Left ventricle myocardium inferior (tissue), 1 donor: ENCODE measurements around the gene SYCN. TPM values are rescaled to one million over a fixed set of nuclear protein-coding genes. Genes with fewer than 3 reads are reported as not detected.

Source experiments
- DNase-seq: peaks from one replicate; pipeline ENCODE4 v3.0.0-alpha.2; 2020
- H3K27ac ChIP-seq: fragments of 200-600 bp; replicated peaks from 2 replicates; pipeline ENCODE4 v1.8.0; 2021
- H3K27me3 ChIP-seq: fragments of 200-600 bp; 2 replicates; pipeline ENCODE4 v1.8.0; 2021; ENCODE audit warnings: low read depth
- H3K36me3 ChIP-seq: fragments of 200-600 bp; 2 replicates; pipeline ENCODE4 v1.8.0; 2021
- H3K4me1 ChIP-seq: fragments of 200-600 bp; 2 replicates; pipeline ENCODE4 v1.8.0; 2021
- H3K4me3 ChIP-seq: fragments of 200-600 bp; 2 replicates; pipeline ENCODE4 v1.8.0; 2021; ENCODE audit warnings: mild to moderate bottlenecking, moderate library complexity
- H3K9me3 ChIP-seq: fragments of 200-600 bp; replicated peaks from 2 replicates; pipeline ENCODE4 v1.8.0; 2021
- intact Hi-C: fragments of 100-400 bp; cut with micrococcal nuclease; formaldehyde crosslinking; loops from one replicate; pipeline ENCODE4 v1.11.0; 2022
- total RNA-seq: library from RNA; stranded (reverse); fragmentation: NEBNext Ultra II Directional; extraction: Animal tissue kit (Norgen Biotek cat#: 25700); gene quantifications from one replicate; pipeline ENCODE4 v1.2.1, GENCODE V29; 2021
- TF ChIP-seq, protein P1 (sequence below): fragments of 200-600 bp; IDR thresholded peaks from 2 replicates; pipeline ENCODE4 v1.8.0; 2021; ENCODE audit warnings: antibody characterized with exemption, mild to moderate bottlenecking, borderline replicate concordance
- donor health status: DM: no; HTN: yes; CAD: no; lungs with severe emphysema.

Gene SYCN
- total RNA-seq, 1 donor from 2014 or later = not detected

DNA sequence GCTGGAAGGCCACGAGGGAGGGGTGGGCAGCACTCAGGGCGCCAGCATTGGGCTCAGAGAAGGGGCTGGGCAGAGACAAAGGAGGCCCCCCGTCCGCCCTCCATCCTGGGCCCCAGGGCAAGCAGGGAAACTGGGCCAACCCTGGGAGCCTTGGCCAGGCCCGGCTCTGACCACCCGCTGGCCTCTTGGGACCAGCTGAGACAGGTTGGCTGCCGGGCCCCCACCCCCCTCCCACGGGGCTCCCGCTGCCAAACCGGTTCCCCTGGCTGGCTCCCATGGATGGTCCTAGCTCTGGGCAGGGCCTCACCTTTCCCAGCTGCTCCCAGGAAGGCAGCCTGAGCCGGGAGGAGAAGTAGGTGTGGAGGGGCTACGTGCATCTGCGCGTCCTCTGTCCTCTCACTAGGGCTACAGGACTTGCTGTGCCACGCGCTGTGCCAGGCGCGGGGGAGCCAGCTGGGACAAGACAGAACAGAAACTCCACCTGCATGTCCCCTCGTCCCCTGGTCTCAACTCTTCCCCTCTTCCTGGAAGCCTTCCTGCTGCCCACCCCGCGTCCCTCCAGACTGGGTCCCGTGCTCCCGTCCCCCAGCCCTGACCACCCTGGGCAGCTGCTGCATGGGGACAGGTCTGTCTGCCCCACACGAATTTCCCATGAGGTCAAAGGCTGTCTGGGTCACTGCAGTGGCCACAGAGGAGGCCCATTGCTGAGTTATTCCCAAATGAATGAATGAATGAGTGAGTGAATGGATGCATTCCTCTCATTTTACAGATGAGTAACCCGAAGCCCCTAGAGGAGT is 36.4 kb downstream of the SYCN start:
- TF ChIP-seq, protein P1, sequence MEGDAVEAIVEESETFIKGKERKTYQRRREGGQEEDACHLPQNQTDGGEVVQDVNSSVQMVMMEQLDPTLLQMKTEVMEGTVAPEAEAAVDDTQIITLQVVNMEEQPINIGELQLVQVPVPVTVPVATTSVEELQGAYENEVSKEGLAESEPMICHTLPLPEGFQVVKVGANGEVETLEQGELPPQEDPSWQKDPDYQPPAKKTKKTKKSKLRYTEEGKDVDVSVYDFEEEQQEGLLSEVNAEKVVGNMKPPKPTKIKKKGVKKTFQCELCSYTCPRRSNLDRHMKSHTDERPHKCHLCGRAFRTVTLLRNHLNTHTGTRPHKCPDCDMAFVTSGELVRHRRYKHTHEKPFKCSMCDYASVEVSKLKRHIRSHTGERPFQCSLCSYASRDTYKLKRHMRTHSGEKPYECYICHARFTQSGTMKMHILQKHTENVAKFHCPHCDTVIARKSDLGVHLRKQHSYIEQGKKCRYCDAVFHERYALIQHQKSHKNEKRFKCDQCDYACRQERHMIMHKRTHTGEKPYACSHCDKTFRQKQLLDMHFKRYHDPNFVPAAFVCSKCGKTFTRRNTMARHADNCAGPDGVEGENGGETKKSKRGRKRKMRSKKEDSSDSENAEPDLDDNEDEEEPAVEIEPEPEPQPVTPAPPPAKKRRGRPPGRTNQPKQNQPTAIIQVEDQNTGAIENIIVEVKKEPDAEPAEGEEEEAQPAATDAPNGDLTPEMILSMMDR = no peak
- H3K4me3 ChIP-seq = no peak overlapping the region
- peaks cover 21% of the 10 kb centered on the region for H3K4me1 ChIP-seq
- peaks cover 15% of the 10 kb centered on the region for H3K36me3 ChIP-seq
- intact Hi-C loops = no loop called here
- no peak for DNase-seq
- no peaks in the 10 kb centered on the region for H3K9me3 ChIP-seq
- H3K27ac ChIP-seq = peak overlapping the region; percentile 54
- H3K27me3 ChIP-seq = no peaks in the 10 kb centered on the region

DNA sequence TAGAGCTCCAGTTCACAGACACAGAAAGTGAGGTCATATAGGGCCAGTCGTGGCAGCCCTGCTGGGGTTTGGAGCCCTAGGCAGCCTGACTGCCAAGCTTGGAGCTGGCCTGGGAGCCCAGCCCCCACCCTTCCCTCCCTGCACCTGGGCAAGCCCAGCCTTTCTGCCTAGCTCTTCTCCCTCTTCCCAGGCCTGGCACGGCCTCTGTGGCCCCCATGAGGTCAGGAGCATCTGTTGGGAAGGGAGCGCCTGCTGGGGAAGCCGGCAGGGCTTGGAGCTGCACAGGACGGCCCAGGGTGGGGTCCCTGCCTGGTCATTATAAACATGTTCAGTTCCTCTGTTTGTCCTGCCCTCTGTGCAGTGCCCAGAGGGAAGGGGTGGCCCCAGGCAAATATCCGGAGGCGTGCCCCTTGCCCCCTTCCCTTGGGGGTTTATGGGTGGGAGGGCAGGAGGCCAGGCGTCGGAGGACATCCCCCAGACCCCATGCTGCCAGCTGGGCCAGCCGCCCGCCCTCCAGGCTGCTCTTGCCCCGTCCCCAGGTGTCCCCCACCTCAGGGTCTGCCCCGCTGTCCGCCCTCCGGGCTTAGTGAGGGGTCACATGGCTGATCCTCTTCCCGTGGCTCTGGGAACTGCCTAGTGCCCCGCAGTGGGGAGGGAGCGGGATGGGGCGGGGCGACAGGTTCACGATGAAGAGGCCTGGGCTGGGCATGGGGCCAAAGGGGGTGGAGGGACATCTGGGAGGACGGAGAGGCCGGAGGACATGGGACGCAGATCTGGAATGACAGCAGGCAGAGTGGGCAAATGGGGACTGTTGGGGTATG is 37.3 kb downstream of the SYCN start:
- no peaks in the 10 kb centered on the region for H3K27me3 ChIP-seq
- no peaks in the 10 kb centered on the region for H3K9me3 ChIP-seq
- peak overlapping the region; percentile 54 for H3K27ac ChIP-seq
- intact Hi-C loops = no loop called here
- TF ChIP-seq, protein P1 = no peak
- peaks cover 10% of the 10 kb centered on the region for H3K36me3 ChIP-seq
- peaks cover 21% of the 10 kb centered on the region for H3K4me1 ChIP-seq
- H3K4me3 ChIP-seq = peak overlapping the region; percentile 37
- peak; percentile 73 for DNase-seq

DNA sequence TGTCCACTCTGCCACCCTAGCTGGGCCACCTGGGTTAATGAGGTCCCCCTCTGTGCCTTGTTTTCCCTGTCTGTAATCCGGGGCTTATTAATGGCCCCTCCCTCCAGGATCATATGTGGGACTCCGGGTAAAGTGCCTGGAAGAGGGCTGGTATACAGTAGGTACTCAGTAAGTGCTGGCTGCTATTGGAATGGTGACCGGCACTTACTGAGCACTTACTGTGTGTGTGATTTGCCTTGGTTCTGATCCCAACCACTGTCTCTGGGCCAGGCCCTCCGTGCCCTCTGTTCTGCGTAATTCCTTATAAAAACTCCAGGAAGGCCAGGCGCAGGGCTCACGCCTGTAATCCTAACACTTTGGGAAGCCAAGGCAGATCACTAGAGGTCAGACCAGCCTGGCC is 38.2 kb downstream of the SYCN start:
- no peak for DNase-seq
- intact Hi-C loops = no loop called here
- H3K4me1 ChIP-seq = peaks cover 21% of the 10 kb centered on the region

DNA sequence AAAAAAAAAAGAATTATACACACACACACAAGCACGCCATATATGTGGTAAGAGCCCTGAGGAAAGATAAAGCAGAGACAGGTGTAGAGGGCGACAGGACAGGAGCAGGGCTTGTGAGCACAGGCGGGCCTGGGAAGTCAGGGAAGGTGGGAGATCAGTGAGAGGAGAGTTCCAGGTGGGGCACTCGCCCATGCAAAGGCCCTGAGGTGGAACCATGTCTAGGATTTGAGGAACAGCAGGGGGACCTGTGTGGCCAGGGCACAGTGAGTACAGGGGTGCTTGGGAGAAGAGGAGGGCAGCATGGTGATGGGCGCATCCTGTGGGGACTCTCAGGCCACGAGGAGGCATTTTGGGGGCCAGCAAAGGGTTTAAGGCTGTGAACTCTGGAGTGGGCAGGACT is 39.8 kb downstream of the SYCN start:
- H3K27ac ChIP-seq = no peak overlapping the region
- TF ChIP-seq, protein P1 = no peak
- H3K36me3 ChIP-seq = no peaks in the 10 kb centered on the region
- no peaks in the 10 kb centered on the region for H3K9me3 ChIP-seq
- H3K4me3 ChIP-seq = no peak overlapping the region
- DNase-seq = no peak
- peaks cover 21% of the 10 kb centered on the region for H3K4me1 ChIP-seq
- no peaks in the 10 kb centered on the region for H3K27me3 ChIP-seq
- intact Hi-C loops = no loop called here

More for the DNA sequence above, 38.2 kb downstream of the SYCN start:
- Histone ChIP-seq H3K36me3 (peaks cover 7% of the 10 kb centered on the region), H3K27me3 (no peaks in the 10 kb centered on the region), H3K27ac (no peak overlapping the region), H3K9me3 (no peaks in the 10 kb centered on the region), H3K4me3 (no peak overlapping the region)
- TF ChIP-seq, protein P1 = no peak

DNA sequence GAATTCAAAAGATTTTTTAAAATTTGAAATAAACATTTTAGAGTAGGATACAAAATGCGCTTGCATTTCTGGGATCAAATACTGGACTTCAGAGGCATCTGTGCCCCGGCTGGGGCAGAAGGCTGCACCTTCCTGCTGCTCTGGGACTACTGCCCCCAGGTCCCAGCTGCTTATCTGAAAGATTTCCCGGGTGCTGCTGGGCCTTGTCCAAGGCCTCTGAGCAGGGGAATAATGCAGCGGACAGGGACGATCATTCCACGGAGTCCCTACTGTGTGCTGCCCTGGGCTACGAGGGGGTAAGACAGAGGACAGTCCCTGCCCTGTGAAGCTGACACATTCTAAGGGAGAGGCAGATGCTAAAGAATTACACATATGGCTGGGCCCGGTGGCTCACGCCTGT is 40.4 kb downstream of the SYCN start:
- H3K4me1 ChIP-seq = peaks cover 21% of the 10 kb centered on the region
- H3K36me3 ChIP-seq = no peaks in the 10 kb centered on the region
- no peak overlapping the region for H3K27ac ChIP-seq
- intact Hi-C loops = no loop called here
- H3K9me3 ChIP-seq = no peaks in the 10 kb centered on the region
- DNase-seq = no peak
- no peaks in the 10 kb centered on the region for H3K27me3 ChIP-seq
- TF ChIP-seq, protein P1 = no peak
- H3K4me3 ChIP-seq = no peak overlapping the region
